Naive B cell (primary cell): ENCODE data around the gene LINGO3. TPM values are rescaled to one million over a fixed set of nuclear protein-coding genes. Genes with fewer than 3 reads are reported as not detected.
A peak's percentile ranks its signal among the peaks of the same experiment; 100 is the strongest.

Experiments
- ATAC-seq, 2 donors: fragments of 150-1000 bp; cut with Tn5 transposase; 2 replicates each; pipeline ENCODE4 v1.10.0; 2021; ENCODE audit warnings: low read depth in 2 of 2, mild to moderate bottlenecking in 2 of 2, moderate library complexity in 2 of 2
- DNase-seq: peaks from one replicate; pipeline ENCODE4 v3.0.0; 2022
- H3K27ac Mint-ChIP-seq, 6 donors: one replicate each; pipeline ENCODE4 v1.8.0; 2020 to 2022; ENCODE audit warnings: mild to moderate bottlenecking in 6 of 6, mixed read lengths in 6 of 6, moderate library complexity in 5 of 6, inconsistent platforms in 2 of 6
- H3K27me3 Mint-ChIP-seq, 3 donors: one replicate each; pipeline ENCODE4 v1.8.0; 2021 to 2022; ENCODE audit warnings: mixed read lengths in 3 of 3, mild to moderate bottlenecking in 1 of 3
- H3K36me3 Mint-ChIP-seq, 2 donors: one replicate each; pipeline ENCODE4 v1.8.0; 2020 to 2022; ENCODE audit warnings: mixed read lengths in 2 of 2, inconsistent platforms in 1 of 2, mild to moderate bottlenecking in 1 of 2
- H3K4me1 Mint-ChIP-seq, 3 donors: one replicate each; pipeline ENCODE4 v1.8.0; 2020 to 2022; ENCODE audit warnings: mixed read lengths in 3 of 3, inconsistent platforms in 1 of 3, mild to moderate bottlenecking in 1 of 3, moderate library complexity in 1 of 3
- H3K4me3 Mint-ChIP-seq, 8 donors: one replicate each; pipeline ENCODE4 v1.8.0; 2020 to 2022; ENCODE audit warnings: mild to moderate bottlenecking in 8 of 8, mixed read lengths in 8 of 8, moderate library complexity in 8 of 8, inconsistent platforms in 2 of 8
- H3K9me3 Mint-ChIP-seq, 7 donors: one replicate each; pipeline ENCODE4 v1.8.0; 2020 to 2022; ENCODE audit warnings: mixed read lengths in 7 of 7, mild to moderate bottlenecking in 5 of 7, inconsistent platforms in 2 of 7, moderate library complexity in 1 of 7
- polyA plus RNA-seq, 6 donors: library from polyadenylated mRNA; unstranded; fragments of 300-500 nt; fragmentation: Illumina TruSeq; gene quantifications; one replicate each; pipeline ENCODE4 v1.2.3, GENCODE V29; 2021; ENCODE audit warnings: low read depth in 6 of 6

LINGO3 gene
- polyA plus RNA-seq, 6 donors from 2014 or later = 6.4 to 45.0 (median 15.4) TPM

GRCh38 chr19:2335848-2336247 lies 27.9 kb upstream of the LINGO3 start:
- Mint-ChIP-seq H3K27me3 (no peaks in the 10 kb centered on the region), H3K4me3 (peak overlapping the region in 5 of 8 donors; percentile 5 to 93 (median 36)), H3K36me3 (peaks cover 7 to 14% of the 10 kb centered on the region in 2 donors), H3K4me1 (peaks cover 42 to 61% (median 57%) of the 10 kb centered on the region in 3 donors), H3K9me3 (peaks cover 0 to 2% (median 0%) of the 10 kb centered on the region in 7 donors), H3K27ac (peak overlapping the region in 5 of 6 donors; percentile 7 to 97 (median 69))
- DNase-seq = no peak
- no peak for ATAC-seq

GRCh38 chr19:2334986-2335846 lies 27.3 kb upstream of the LINGO3 start:
- Mint-ChIP-seq H3K4me1 (peaks cover 48 to 68% (median 63%) of the 10 kb centered on the region in 3 donors), H3K9me3 (peaks cover 0 to 2% (median 0%) of the 10 kb centered on the region in 7 donors), H3K4me3 (peak overlapping the region in 5 of 8 donors; percentile 24 to 93 (median 47)), H3K27me3 (no peaks in the 10 kb centered on the region), H3K27ac (peak overlapping the region in 3 of 6 donors; percentile 69 to 97 (median 92)), H3K36me3 (peaks cover 7 to 14% of the 10 kb centered on the region in 2 donors)
- DNase-seq (no peak), ATAC-seq (no peak)

DNA sequence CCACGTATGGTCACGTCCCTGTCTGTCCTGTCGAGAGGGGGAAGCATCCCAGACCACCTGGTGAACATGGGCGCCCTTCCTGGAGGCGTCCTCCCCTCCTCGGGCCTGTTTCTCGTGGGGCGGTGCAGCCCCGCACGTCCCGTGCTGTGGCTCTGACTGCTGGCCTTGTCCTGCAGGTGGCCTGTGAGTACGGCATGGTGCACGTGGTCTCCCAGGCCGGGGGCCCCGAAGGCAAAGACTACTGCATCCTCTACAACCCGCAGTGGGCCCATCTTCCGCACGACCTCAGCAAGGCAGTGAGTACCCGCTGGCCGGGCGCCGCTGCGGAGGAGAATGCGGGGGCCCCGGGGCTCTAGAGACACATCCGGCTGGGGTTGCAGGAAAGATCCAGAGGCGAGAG lies 26.5 kb upstream of the LINGO3 start:
- Mint-ChIP-seq H3K27ac (peak overlapping the region in 4 of 6 donors; percentile 37 to 97 (median 68)), H3K9me3 (peaks cover 0 to 2% (median 0%) of the 10 kb centered on the region in 7 donors), H3K4me3 (peak overlapping the region in 2 of 8 donors; percentile 5 to 93), H3K27me3 (no peaks in the 10 kb centered on the region), H3K4me1 (peaks cover 56 to 76% (median 71%) of the 10 kb centered on the region in 3 donors), H3K36me3 (peaks cover 7 to 14% of the 10 kb centered on the region in 2 donors)
- DNase-seq (no peak), ATAC-seq (no peak)

DNA sequence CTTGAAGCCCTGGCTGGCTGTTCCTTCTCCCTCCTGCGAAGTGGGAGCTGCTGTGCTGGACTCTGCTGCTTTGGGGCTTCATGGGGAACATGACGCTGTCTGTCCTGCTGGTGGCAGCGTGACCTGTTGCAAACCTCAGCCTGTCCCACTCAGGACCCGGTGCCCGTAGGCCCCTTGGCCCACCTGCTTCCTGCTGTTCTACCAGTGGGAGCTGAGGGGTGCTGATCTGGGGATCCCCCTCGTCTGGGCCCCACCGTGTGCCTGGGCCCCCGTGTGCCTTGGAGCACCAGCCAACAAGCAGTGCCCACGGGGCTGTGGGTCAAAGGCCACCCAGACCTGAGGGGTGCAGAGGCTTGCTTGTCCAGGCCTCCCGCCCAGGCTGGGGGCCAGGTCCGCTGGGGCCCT lies 25.9 kb upstream of the LINGO3 start:
- Mint-ChIP-seq H3K9me3 (peaks cover 0 to 2% (median 0%) of the 10 kb centered on the region in 7 donors), H3K36me3 (peaks cover 7 to 14% of the 10 kb centered on the region in 2 donors), H3K4me3 (peak overlapping the region; percentile 79 to 93 (median 84)), H3K4me1 (peaks cover 61 to 81% (median 75%) of the 10 kb centered on the region in 3 donors), H3K27me3 (no peaks in the 10 kb centered on the region), H3K27ac (peak overlapping the region; percentile 81 to 99 (median 96))
- ATAC-seq (no peak), DNase-seq (no peak)

GRCh38 chr19:2333027-2333806 lies 25.3 kb upstream of the LINGO3 start:
- Mint-ChIP-seq H3K36me3 (peaks cover 7 to 19% of the 10 kb centered on the region in 2 donors), H3K27ac (peak overlapping the region; percentile 81 to 99 (median 96))
- no peak for DNase-seq

GRCh38 chr19:2332341-2333026 lies 24.5 kb upstream of the LINGO3 start:
- H3K4me3 Mint-ChIP-seq = peak overlapping the region; percentile 86 to 94 (median 91)

More at GRCh38 chr19:2333027-2333806, 25.3 kb upstream of the LINGO3 start:
- no peak for ATAC-seq
- Mint-ChIP-seq H3K9me3 (peaks cover 0 to 2% (median 0%) of the 10 kb centered on the region in 7 donors), H3K27me3 (no peaks in the 10 kb centered on the region), H3K4me3 (peak overlapping the region; percentile 79 to 93 (median 84)), H3K4me1 (peaks cover 64 to 82% (median 77%) of the 10 kb centered on the region in 3 donors)

DNA sequence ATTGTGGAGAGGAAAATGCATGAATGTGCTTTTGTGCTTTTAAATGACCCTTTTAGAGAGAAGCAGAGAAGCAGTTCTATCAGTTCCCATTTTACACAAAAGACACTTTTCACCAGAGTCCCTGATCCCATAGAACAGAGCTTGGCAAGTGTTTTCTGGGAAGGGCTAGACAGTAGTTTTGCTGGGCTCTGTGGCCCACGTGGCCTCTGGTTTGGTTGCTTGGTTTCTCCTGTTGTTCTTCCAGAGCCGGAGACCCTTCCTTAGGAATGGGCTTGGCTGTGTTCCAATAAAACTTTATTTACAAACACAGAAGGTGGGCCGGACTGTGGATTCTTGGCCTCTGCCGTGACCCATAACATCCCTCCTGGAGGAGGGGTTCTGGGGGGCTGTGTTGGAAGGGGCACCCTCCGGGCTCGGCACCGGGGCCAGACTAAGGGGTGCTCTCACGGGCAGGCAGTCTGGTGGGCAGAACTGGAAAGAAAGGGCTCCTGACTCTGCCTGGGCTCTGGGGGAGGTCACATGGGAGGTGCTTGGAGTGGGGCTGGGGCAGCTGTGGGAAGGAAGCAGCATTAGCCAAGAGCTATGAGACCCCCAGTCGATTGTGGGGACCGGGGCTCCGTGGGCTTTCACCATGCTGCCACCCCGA lies 23.8 kb upstream of the LINGO3 start:
- ATAC-seq (no peak), DNase-seq (no peak)
- Mint-ChIP-seq H3K9me3 (peaks cover 0 to 2% (median 0%) of the 10 kb centered on the region in 7 donors), H3K36me3 (peaks cover 7 to 22% of the 10 kb centered on the region in 2 donors), H3K27ac (peak overlapping the region; percentile 97 to 99 (median 97)), H3K4me3 (peak overlapping the region; percentile 86 to 94 (median 91)), H3K4me1 (peaks cover 67 to 87% (median 87%) of the 10 kb centered on the region in 3 donors), H3K27me3 (no peaks in the 10 kb centered on the region)

More at GRCh38 chr19:2332341-2333026, 24.5 kb upstream of the LINGO3 start:
- ATAC-seq = peak; percentile 84 to 87
- H3K27ac Mint-ChIP-seq = peak overlapping the region; percentile 97 to 99 (median 97)
- no peaks in the 10 kb centered on the region for H3K27me3 Mint-ChIP-seq
- peaks cover 0 to 2% (median 0%) of the 10 kb centered on the region in 7 donors for H3K9me3 Mint-ChIP-seq
- peaks cover 7 to 22% of the 10 kb centered on the region in 2 donors for H3K36me3 Mint-ChIP-seq
- DNase-seq = peak; percentile 96
- peaks cover 66 to 81% (median 80%) of the 10 kb centered on the region in 3 donors for H3K4me1 Mint-ChIP-seq

- no peaks in the 10 kb centered on the region for H3K27me3 Mint-ChIP-seq
- H3K9me3 Mint-ChIP-seq = peaks cover 0 to 2% (median 0%) of the 10 kb centered on the region in 7 donors
- H3K4me1 Mint-ChIP-seq = peaks cover 63 to 87% (median 87%) of the 10 kb centered on the region in 3 donors
- peak overlapping the region; percentile 97 to 99 (median 97) for H3K27ac Mint-ChIP-seq
- peak overlapping the region; percentile 88 to 95 (median 92) for H3K4me3 Mint-ChIP-seq
- ATAC-seq (no peak), DNase-seq (no peak)
- peaks cover under 1 to 13% of the 10 kb centered on the region in 2 donors for H3K36me3 Mint-ChIP-seq
These were observed 22.8 kb upstream of the LINGO3 start for GRCh38 chr19:2330632-2331284.

GRCh38 chr19:2330255-2330631 lies 22.3 kb upstream of the LINGO3 start:
- peaks cover 0 to 8% of the 10 kb centered on the region in 2 donors for H3K36me3 Mint-ChIP-seq
- no peak for DNase-seq
- no peaks in the 10 kb centered on the region for H3K9me3 Mint-ChIP-seq
- ATAC-seq = no peak
- H3K4me3 Mint-ChIP-seq = peak overlapping the region; percentile 88 to 99 (median 94)
- H3K27me3 Mint-ChIP-seq = no peaks in the 10 kb centered on the region
- H3K27ac Mint-ChIP-seq = peak overlapping the region; percentile 86 to 99 (median 97)
- H3K4me1 Mint-ChIP-seq = peaks cover 63 to 87% (median 87%) of the 10 kb centered on the region in 3 donors

DNA sequence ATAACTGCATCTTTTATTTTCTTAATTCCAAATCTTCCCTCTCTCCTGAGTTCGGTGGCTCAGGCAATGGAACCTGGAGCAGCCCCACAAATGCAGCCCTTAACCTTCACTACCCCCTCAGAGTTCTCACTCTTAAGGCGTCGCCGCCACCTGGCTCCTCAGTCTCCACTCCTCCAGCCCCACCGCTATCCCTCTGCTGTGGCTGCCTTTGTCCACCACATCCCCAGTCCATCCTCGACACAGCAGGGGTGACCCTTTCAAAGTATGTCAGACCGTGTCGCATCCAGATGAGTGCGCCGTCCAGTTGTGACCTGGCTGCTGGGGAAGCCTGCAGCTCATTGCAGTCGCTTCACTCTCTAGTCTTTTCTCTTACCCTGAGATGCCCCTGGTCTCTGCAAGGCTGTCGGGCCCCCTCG lies 21.6 kb upstream of the LINGO3 start:
- ATAC-seq (no peak), DNase-seq (no peak)
- peaks cover 67 to 91% (median 89%) of the 10 kb centered on the region in 3 donors for H3K4me1 Mint-ChIP-seq
- no peaks in the 10 kb centered on the region for H3K9me3 Mint-ChIP-seq
- peaks cover 0 to 7% of the 10 kb centered on the region in 2 donors for H3K36me3 Mint-ChIP-seq
- peak overlapping the region; percentile 88 to 99 (median 94) for H3K4me3 Mint-ChIP-seq
- H3K27me3 Mint-ChIP-seq = no peaks in the 10 kb centered on the region
- peak overlapping the region; percentile 87 to 99 (median 97) for H3K27ac Mint-ChIP-seq

DNA sequence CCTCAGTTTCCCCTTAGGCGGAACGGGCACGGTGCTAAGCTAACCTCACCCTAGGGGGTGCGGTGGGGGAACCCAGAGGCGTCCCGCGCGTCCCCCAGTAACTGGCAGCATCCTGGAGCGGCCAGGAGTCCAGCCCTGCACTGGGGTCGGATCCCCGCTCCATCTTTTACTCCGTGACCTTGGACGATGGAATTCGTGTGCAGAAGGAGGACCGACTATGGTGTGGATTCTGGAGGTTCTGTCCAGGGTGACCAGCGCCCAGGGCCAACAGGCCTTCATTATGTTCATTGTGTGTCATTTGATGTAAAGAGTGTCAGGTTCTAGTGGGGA lies 21.2 kb upstream of the LINGO3 start:
- Mint-ChIP-seq H3K36me3 (peaks cover 0 to 7% of the 10 kb centered on the region in 2 donors), H3K9me3 (no peaks in the 10 kb centered on the region), H3K27me3 (no peaks in the 10 kb centered on the region), H3K4me1 (peaks cover 70 to 91% (median 89%) of the 10 kb centered on the region in 3 donors), H3K4me3 (peak overlapping the region; percentile 88 to 99 (median 94)), H3K27ac (peak overlapping the region; percentile 87 to 99 (median 97))
- DNase-seq (no peak), ATAC-seq (no peak)
